Measurements from ENCODE around the gene SPON1.

Gene SPON1

DNA sequence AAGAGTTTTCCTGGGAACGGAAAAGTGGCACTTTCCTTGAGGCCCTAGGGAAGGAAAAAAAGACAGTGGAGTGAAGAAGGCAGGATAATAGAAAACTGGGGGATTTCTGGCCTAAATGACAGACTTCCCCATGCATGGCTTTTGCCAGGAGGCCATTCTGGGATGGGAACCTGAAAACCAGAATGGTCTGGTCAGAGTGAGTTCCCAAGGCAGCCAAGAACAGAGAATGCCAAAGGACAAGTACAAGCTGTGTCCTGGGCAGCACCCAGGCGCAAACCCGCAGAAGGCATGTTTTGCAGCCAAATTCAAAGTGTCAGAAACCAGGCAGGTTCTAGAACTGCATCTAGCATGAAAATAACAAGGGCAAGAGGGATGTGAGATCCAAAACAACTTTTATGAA lies 162.4 kb downstream of the SPON1 start:
- no peak for DNase-seq
- no peaks in the 10 kb centered on the region for H3K9me2 ChIP-seq (replicated peaks; ENCODE audit: insufficient read depth, low read length)
- H3K4me3 ChIP-seq (ENCODE audit: low read length): no peak overlapping the region
- H3K9me3 ChIP-seq (replicated peaks; ENCODE audit: insufficient read depth, low read length): no peaks in the 10 kb centered on the region
- no peaks in the 10 kb centered on the region for H3F3A ChIP-seq (ENCODE audit: insufficient read depth, low read length)
- no peak overlapping the region for H3K4me2 ChIP-seq (ENCODE audit: low read depth, low read length)
- no peak overlapping the region for H3K27ac ChIP-seq (ENCODE audit: low read length)
- H3K9ac ChIP-seq (ENCODE audit: low read length): no peak overlapping the region
- no peak for TF ChIP-seq EZH2 (optimal IDR thresholded peaks at IDR 0.05; ENCODE audit: low read depth, low read length)
- TF ChIP-seq EZH2phosphoT487 (IDR thresholded peaks at IDR 0.05; ENCODE audit: low read length): no peak
- TF ChIP-seq, protein P1, sequence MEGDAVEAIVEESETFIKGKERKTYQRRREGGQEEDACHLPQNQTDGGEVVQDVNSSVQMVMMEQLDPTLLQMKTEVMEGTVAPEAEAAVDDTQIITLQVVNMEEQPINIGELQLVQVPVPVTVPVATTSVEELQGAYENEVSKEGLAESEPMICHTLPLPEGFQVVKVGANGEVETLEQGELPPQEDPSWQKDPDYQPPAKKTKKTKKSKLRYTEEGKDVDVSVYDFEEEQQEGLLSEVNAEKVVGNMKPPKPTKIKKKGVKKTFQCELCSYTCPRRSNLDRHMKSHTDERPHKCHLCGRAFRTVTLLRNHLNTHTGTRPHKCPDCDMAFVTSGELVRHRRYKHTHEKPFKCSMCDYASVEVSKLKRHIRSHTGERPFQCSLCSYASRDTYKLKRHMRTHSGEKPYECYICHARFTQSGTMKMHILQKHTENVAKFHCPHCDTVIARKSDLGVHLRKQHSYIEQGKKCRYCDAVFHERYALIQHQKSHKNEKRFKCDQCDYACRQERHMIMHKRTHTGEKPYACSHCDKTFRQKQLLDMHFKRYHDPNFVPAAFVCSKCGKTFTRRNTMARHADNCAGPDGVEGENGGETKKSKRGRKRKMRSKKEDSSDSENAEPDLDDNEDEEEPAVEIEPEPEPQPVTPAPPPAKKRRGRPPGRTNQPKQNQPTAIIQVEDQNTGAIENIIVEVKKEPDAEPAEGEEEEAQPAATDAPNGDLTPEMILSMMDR (IDR thresholded peaks at IDR 0.05; ENCODE audit: low read length): no peak
- no peaks in the 10 kb centered on the region for H3K4me1 ChIP-seq (ENCODE audit: low read length)
- no peaks in the 10 kb centered on the region for H3K79me2 ChIP-seq (ENCODE audit: low read length)
- H3K36me3 ChIP-seq (replicated peaks; ENCODE audit: insufficient read depth, low read length): no peaks in the 10 kb centered on the region
- no peaks in the 10 kb centered on the region for H4K20me1 ChIP-seq (ENCODE audit: insufficient read depth, low read length)
- no peak overlapping the region for H2AFZ ChIP-seq (ENCODE audit: low read length)
- H3K27me3 ChIP-seq (replicated peaks; ENCODE audit: insufficient read depth, low read length): no peaks in the 10 kb centered on the region

DNA sequence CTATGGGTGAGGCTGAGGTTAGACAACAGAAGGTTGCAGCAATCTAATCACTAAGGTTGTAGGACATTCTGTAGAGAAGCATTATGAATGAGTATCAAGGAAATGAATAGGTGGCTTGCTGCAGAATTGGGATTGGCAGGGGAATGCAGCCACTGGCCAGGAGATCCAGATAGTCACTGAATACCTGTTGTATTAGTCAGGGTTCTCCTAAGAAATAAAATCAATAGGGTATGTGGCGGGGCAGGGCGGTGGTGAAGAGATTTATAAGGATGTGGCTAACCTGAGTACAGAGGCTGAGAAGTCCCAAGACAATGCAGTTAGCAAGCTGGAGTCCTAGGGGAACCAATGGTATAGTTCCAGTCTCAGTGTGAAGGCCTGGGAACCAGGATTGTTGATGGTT lies 163.0 kb downstream of the SPON1 start:
- no peak for DNase-seq
- TF ChIP-seq, protein P1 (IDR thresholded peaks at IDR 0.05; ENCODE audit: low read length): no peak
- TF ChIP-seq EZH2 (optimal IDR thresholded peaks at IDR 0.05; ENCODE audit: low read depth, low read length) (no peak), EZH2phosphoT487 (IDR thresholded peaks at IDR 0.05; ENCODE audit: low read length) (no peak)
- H3K27ac ChIP-seq (ENCODE audit: low read length): no peak overlapping the region
- no peaks in the 10 kb centered on the region for H3K9me3 ChIP-seq (replicated peaks; ENCODE audit: insufficient read depth, low read length)
- no peaks in the 10 kb centered on the region for H3K4me1 ChIP-seq (ENCODE audit: low read length)
- H2AFZ ChIP-seq (ENCODE audit: low read length): no peak overlapping the region
- no peaks in the 10 kb centered on the region for H4K20me1 ChIP-seq (ENCODE audit: insufficient read depth, low read length)
- H3F3A ChIP-seq (ENCODE audit: insufficient read depth, low read length): no peaks in the 10 kb centered on the region
- H3K27me3 ChIP-seq (replicated peaks; ENCODE audit: insufficient read depth, low read length): no peaks in the 10 kb centered on the region
- H3K4me2 ChIP-seq (ENCODE audit: low read depth, low read length): no peak overlapping the region
- no peaks in the 10 kb centered on the region for H3K9me2 ChIP-seq (replicated peaks; ENCODE audit: insufficient read depth, low read length)
- H3K36me3 ChIP-seq (replicated peaks; ENCODE audit: insufficient read depth, low read length): no peaks in the 10 kb centered on the region
- no peak overlapping the region for H3K9ac ChIP-seq (ENCODE audit: low read length)
- no peak overlapping the region for H3K4me3 ChIP-seq (ENCODE audit: low read length)
- H3K79me2 ChIP-seq (ENCODE audit: low read length): no peaks in the 10 kb centered on the region

DNA sequence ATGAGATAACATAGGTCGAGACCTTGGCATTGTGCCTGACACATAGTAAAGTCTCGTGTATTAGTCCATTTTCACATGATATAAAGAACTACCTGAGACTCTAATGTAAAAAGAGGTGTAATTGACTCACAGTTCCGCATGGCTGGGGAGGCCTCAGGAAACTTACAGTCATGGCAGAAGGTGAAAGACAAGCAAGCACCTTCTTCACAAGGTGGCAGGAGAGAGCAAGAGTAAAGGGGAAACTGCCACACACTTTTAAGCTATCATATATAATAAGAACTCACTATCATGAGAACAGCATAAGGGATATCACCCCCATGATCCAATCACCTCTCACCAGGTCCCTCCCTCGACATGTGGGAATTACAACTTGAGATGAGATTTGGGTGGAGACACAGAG lies 165.2 kb downstream of the SPON1 start:
- no peak for DNase-seq
- H3K4me2 ChIP-seq (ENCODE audit: low read depth, low read length): no peak overlapping the region
- no peaks in the 10 kb centered on the region for H3K79me2 ChIP-seq (ENCODE audit: low read length)
- no peaks in the 10 kb centered on the region for H4K20me1 ChIP-seq (ENCODE audit: insufficient read depth, low read length)
- H3K9ac ChIP-seq (ENCODE audit: low read length): no peak overlapping the region
- no peaks in the 10 kb centered on the region for H3K4me1 ChIP-seq (ENCODE audit: low read length)
- H3K4me3 ChIP-seq (ENCODE audit: low read length): no peak overlapping the region
- no peak overlapping the region for H3K27ac ChIP-seq (ENCODE audit: low read length)
- no peaks in the 10 kb centered on the region for H3K9me2 ChIP-seq (replicated peaks; ENCODE audit: insufficient read depth, low read length)
- no peaks in the 10 kb centered on the region for H3F3A ChIP-seq (ENCODE audit: insufficient read depth, low read length)
- H2AFZ ChIP-seq (ENCODE audit: low read length): no peak overlapping the region
- no peaks in the 10 kb centered on the region for H3K27me3 ChIP-seq (replicated peaks; ENCODE audit: insufficient read depth, low read length)
- TF ChIP-seq EZH2 (optimal IDR thresholded peaks at IDR 0.05; ENCODE audit: low read depth, low read length) (no peak), EZH2phosphoT487 (IDR thresholded peaks at IDR 0.05; ENCODE audit: low read length) (no peak)
- TF ChIP-seq, protein P1 (IDR thresholded peaks at IDR 0.05; ENCODE audit: low read length): no peak
- no peaks in the 10 kb centered on the region for H3K36me3 ChIP-seq (replicated peaks; ENCODE audit: insufficient read depth, low read length)
- no peaks in the 10 kb centered on the region for H3K9me3 ChIP-seq (replicated peaks; ENCODE audit: insufficient read depth, low read length)
